ENCODE measurements around the gene AP1AR.

AP1AR gene

GRCh38 chr4:112222219-112222955 is 9.2 kb upstream of the AP1AR start:
- no peak for DNase-seq (ENCODE audit: low read depth)

DNA sequence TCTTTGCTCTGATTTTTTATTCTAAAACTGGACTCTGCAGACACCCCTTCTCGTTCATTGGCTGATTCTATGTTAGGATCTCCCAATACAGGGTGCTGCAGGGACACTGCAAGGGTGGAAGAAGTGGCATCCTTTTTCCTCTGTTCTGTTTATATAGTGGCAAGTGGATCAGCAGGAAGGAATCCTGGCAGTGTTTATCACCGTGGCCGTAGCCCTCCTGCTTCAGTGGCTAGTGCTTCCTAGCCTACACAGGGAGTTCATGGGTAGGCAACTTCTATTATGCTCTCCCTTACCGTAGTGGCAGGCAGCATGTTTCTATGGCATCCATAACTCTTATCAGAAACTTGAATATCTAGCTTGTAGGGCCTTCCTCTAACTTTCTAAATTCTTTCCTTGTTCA is 6.4 kb upstream of the AP1AR start:
- no peak for DNase-seq (ENCODE audit: low read depth)

DNA sequence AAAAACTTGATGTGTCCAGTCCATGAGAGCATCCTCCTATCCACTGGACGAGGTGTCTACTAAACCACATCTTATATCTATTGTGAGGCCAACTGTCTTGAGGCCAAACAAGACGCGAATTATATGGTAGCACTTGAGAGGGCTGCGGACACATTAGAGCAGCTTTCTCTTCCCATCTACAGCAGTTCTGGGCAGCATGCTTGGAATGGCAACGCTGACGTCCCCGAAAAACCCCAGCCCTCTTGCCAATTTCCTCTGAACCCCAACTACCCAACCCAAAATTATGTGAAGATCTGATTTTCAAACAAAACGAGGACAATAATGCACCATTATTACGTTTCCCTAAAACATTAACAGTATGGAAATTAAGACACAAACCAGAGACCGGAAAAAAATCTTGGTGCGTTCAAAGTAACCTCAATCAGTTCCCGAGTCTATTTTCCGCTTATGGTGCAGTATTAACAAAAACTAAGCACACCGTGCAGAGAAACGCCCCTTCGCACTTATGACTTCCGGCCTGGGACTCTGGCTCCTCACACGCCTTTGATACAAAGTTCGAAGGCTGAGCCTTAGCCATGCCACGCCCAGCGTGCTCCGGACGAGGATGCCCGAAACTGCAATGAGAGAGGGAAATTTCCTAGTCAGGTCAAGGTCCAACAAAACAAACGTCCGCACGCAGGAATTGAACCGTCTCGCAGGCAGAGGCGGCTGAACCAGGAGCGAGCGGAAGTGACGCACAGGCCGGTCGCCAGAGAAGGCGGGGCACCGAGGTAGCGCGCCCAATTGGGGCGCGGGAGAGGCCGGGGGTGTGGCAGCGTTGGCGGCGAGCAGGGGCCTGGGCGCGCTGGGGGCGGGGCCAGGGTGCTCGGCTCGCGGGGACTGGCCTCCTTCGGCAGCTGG is 458 bp upstream of the AP1AR start:
- peak; percentile 97 for DNase-seq (ENCODE audit: low read depth)

GRCh38 chr4:112234952-112235609 is 3.5 kb downstream of the AP1AR start:
- peak; percentile 90 for DNase-seq (ENCODE audit: low read depth)

DNA sequence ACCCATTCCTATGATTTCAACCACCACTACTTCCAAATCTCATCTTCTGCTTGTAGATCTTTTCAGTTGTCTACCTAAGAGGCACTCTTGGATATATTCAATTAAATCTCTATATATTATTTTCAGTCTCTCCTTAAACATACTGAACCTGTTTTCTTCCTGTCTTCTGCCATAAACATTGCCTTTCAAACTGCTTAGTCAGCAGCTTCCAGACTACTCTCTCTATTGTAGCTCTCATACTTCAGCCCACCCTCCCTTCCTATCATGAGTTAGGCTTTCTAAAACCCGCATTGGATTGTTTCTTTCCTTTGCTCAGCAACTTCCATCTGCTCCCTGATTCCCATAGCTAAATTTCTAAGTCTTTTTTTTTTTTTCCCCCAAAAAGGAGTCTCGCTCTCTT is 4.5 kb downstream of the AP1AR start:
- DNase-seq (ENCODE audit: low read depth) = no peak

DNA sequence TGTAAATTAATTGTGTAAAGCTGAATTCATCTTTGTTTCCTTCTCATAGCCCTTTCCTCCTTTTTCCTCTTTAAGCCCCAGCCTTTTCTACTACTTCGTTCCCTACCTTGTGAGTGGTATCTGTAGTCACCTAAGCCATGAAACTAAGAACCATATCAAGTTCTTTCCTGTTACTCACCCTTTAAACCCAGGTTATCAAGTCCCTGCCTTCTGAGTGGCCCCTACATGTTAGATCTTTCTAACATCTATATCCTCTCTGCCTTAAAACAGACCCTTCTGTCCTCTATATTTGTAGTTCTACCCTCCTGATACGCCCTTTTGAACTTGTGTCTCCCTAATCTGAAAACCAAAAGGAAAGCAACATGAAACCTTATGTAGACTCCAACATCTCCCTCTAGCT is 7.2 kb downstream of the AP1AR start:
- DNase-seq (ENCODE audit: low read depth) = no peak

GRCh38 chr4:112245383-112245782 is 13.8 kb downstream of the AP1AR start:
- DNase-seq (ENCODE audit: low read depth) = peak; percentile 38

GRCh38 chr4:112247021-112247420 is 15.4 kb downstream of the AP1AR start:
- DNase-seq (ENCODE audit: low read depth) = no peak

DNA sequence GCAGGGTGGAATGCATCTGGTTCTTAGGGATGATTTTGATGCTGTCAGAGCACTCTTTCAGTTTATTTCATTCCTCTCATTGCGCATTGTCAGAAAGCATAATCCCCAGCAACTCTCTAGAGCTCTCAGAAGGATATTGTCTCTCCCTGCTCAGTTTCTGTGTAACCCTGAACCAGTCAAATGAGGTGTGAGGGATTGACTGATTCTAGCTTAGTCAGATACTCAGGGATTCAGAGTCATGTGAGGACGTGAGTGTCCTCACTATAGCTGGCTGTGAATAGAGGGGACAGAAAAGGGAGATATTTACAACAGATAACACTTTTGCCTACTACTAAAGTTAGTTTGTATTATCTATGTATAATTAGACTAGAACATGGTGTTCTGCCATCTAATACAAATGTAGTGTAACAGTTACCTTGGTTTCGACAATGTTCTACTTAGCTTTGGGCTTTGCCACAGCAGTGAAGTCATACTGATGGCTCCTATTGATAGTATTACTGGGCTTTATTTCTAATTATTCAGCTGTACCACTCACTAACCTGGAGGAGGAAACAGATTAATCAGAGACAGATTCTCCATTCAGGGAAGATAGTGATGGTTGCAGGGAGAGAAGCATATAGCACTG is 19.5 kb downstream of the AP1AR start:
- peak; percentile 46 for DNase-seq (ENCODE audit: low read depth)

DNA sequence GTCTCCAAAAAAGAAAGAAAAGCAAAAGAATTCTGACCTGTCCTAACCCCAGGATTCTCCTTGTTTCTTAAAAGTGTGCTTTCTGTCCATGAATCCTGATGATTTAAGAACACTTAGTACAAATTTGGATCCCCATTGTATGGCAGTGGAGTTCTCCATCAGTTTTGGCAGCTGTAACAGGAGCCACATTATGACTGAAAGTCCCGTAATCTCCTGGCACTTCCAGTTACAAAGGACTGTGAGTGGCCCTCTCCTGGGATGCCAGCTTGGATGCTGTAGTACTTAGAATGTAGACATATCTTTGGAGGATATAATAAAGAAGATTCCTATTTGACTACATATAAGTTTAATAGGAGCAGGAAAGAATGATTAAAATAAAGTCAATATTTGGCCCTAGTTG is 20.6 kb downstream of the AP1AR start:
- no peak for DNase-seq (ENCODE audit: low read depth)

GRCh38 chr4:112253382-112254000 is 21.9 kb downstream of the AP1AR start:
- no peak for DNase-seq (ENCODE audit: low read depth)

DNA sequence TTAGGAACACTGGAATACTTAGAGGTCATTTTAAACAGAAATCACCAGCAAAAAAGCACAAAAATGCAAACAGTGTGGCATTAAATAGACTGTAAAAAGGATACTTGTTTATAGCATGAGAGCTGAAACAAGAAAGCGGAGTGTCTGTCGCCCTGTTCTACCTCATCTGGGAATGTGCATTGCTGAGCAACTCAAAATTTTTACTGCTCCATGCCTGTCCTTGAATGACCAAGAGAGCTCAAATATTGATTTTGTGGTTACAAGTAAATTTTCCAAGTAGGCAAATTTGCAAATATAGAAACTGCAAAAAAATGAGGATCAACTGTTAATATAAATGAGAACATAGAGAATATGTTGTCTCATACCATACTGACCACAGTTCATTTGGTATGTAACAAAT is 25.5 kb downstream of the AP1AR start:
- no peak for DNase-seq (ENCODE audit: low read depth)

GRCh38 chr4:112266823-112267222 is 35.2 kb downstream of the AP1AR start:
- peak; percentile 56 for DNase-seq (ENCODE audit: low read depth)

DNA sequence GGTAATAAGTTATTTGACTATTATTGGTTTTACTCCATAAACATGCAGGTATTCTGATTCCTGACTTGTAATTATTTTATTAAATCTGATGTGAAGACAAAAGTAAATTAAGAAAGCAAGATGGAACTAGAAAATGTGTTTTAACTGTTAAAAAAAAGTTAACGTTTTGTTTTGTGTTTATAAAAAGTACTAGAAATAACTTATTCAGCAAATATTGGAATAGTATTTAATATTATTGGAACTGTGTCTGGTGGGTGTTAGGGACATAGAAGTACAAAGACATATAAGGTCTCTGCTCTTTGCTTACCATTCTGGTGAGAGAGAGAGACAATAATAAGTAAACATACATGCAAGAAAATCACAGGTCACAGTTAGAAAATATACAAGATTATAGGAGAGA is 38.5 kb downstream of the AP1AR start:
- no peak for DNase-seq (ENCODE audit: low read depth)

GRCh38 chr4:112270640-112271421 is 39.2 kb downstream of the AP1AR start:
- peak; percentile 92 for DNase-seq (ENCODE audit: low read depth)

DNA sequence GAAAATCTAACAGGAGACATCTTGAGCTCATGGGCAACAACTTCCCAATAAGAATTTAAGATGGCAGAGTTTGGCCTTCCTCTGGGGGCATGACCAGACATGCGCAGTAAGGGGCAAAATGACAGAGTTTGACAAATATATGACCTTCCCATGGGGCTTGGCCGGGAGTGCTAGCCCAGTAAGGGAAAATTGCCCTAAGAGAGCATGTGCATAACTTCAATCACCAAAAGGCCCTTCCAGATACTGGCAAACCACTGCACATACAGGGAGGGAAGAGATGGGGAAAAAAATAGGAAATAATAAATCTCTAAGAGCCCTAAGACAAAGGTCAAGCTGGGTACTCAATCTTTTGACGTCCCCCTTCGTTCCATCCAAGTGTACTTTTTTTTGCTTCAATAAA is 40.7 kb downstream of the AP1AR start:
- no peak for DNase-seq (ENCODE audit: low read depth)

DNA sequence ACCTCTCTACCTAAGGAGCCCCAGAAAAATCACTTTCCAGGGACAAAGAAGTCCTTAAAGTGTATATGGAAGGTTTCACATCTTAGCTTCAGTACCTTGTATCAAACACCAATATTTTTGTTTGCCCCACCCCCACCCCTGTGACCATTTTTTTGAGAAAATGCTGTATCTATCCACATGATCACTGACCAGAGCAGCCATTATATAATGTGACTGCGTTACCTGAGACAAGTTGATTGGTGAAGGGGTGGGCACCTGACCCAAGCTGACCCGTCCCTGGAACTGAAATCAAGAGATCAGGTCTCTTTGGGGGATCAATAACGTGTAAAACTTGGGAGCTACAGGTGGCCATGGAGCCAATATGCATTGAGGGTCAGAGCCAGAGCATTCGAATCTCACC is 43.4 kb downstream of the AP1AR start:
- DNase-seq (ENCODE audit: low read depth) = no peak

- DNase-seq (ENCODE audit: low read depth) = no peak
These were observed 44.5 kb downstream of the AP1AR start for GRCh38 chr4:112276113-112276512.

- no peak for DNase-seq (ENCODE audit: low read depth)
These were observed 45.6 kb downstream of the AP1AR start for GRCh38 chr4:112277220-112277619.

- DNase-seq (ENCODE audit: low read depth) = no peak
These were observed 46.3 kb downstream of the AP1AR start for GRCh38 chr4:112277705-112278448.
